NCI-H510A (cell line): ENCODE measurements around the gene HOXD3.

Experiments used
- DNase-seq: peaks from one replicate; lab custom pipeline; 2025; lab: John Stamatoyannopoulos, UW

The HOXD3 gene

GRCh38 chr2:176177580-176178037 is 20.5 kb downstream of the HOXD3 start:
- no peak for DNase-seq

DNA sequence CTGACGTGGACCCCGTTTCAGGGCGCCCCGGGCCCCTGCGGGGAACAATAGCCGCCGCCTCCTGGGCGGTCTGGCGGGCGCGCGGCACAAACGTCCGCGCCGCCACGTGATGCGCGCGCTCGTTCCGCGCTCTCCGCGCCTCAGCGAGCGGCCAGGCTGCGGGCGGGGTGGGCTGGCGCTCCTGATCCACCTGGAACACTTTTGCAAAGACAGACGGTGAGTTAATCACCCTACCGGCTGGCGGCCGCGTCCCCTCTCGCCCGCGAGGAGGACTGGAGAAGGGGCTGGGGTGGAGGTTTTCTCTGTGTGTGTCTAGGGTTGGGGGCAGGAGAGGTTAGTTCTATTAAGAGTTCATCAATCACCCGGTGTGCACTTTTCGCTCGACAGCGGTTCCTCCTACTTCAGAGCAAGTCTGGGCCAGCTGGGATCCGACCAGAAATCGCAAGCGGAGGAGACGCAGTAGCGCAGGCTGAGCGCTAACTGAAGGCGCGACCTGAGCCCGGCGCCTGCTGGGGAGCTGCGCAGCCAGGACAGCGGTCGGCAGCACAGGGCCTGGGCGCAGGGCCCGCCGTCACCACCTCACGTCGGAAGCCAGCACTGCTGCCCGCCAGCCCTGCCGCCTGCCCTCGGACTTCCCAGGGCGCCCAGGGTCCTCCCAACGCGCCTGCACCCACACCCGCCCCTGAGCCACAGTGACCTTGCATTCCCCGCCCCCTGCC is 21.1 kb downstream of the HOXD3 start:
- no peak for DNase-seq

GRCh38 chr2:176178757-176179295 is 21.7 kb downstream of the HOXD3 start:
- no peak for DNase-seq

DNA sequence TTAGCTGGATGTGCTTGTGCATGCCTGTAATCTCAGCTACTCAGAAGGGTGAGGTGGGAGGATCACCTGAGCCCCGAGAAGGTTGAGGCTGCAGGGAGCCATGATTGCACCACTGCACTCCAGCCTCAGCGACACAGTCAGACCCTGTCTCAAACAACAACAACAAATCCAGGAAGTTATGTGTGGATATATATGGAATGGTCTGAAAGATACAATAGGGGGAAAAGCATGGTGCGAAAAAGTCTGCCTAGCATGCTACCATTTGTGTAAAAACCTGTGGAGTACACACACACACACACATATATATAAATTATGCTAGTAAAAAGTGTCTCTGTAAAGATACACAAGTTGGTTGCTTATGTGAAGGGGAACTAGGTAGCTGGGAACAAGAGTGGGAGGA is 24.4 kb downstream of the HOXD3 start:
- DNase-seq = no peak

GRCh38 chr2:176182671-176183070 is 25.6 kb downstream of the HOXD3 start:
- DNase-seq = no peak

DNA sequence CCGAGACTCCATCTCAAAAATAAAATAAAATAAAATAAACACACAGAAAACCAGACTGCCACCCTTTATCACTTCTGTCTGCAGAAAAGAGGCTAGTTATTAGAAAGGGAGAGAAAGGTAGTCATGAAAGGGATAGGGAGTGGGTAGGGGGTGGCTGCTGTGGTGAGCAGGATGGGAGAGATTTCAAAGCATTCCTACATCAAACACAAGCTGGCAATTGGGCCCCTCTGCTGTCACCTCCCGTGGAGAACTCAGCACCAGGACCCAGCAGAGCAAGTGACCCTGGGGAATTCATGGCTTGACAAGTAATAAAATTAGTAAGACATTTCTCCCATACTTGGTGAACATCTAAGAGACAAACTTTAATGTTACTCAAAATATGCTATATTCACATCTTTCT is 27.6 kb downstream of the HOXD3 start:
- DNase-seq = no peak

DNA sequence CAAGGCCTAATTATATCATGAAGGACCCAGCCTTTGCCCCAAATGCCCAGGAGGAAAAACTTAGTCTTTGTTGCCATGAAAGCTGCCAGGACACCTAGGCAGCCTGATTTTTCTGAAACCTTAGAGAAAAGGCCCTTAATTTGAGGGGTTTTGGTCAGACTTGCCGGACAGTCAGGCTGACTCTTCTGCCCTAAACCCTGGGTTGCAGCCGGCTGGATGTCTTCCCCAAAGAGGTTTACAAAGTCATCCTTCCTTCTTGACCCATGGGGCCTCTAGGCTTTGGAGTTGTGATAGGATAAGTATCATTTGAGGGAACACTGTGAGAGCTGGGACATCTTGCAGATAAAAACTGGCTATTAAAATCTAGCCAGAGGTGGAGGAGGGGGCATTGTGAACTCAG is 28.9 kb downstream of the HOXD3 start:
- DNase-seq = no peak

- DNase-seq = no peak
Observed at GRCh38 chr2:176187200-176187898, 30.2 kb downstream of the HOXD3 start.

DNA sequence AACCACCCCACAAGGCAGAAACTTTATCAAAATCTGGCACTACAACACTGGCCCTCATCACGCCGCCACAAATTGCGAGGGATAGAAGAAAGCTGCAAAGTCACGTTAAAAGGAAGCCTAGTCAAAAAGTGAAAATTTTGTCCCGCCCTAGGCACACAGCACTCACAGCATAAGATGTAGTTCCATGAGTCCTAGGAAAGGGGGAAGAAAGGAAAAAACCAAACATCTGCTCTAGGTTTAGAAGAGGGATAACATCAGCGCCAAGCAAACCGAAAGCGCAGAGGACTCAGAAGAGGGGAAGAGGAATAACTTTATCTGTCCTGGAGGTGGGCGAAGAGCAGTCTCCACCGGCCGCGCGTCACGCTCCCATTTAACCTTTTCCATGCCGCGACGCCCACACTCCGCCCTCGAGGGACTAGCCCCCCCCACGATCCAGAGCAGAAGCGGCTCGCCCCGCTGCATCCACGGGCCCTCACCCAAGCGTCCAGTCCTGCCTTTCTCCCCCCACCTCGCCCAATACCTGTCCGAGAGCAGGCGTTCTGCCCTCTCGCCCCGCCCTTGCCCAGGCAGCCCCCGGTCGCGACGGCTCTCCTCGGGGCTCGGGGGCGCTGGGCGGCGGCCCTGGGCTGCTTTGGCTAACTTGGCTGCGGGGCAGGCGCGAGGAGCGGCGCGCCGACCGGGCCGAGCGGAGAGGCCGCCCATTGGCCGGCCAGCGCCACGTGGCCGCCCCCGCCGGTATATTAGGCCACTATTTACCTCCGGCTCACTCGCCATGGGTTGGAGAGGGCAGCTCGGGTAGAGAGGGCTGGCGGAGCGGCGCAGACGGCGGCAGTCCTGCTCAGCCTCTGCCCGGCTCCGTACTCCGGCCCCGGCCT is 31.0 kb downstream of the HOXD3 start, which contains the start of gene HOXD1:
Gene HOXD1 (plus strand): TSS at position 770 of the 875 bp plus-strand sequence. CDS start 134 bp downstream, outside the sequence.
- peak; percentile 71 for DNase-seq

- no peak for DNase-seq
Observed at GRCh38 chr2:176188774-176189680, 31.9 kb downstream of the HOXD3 start.

DNA sequence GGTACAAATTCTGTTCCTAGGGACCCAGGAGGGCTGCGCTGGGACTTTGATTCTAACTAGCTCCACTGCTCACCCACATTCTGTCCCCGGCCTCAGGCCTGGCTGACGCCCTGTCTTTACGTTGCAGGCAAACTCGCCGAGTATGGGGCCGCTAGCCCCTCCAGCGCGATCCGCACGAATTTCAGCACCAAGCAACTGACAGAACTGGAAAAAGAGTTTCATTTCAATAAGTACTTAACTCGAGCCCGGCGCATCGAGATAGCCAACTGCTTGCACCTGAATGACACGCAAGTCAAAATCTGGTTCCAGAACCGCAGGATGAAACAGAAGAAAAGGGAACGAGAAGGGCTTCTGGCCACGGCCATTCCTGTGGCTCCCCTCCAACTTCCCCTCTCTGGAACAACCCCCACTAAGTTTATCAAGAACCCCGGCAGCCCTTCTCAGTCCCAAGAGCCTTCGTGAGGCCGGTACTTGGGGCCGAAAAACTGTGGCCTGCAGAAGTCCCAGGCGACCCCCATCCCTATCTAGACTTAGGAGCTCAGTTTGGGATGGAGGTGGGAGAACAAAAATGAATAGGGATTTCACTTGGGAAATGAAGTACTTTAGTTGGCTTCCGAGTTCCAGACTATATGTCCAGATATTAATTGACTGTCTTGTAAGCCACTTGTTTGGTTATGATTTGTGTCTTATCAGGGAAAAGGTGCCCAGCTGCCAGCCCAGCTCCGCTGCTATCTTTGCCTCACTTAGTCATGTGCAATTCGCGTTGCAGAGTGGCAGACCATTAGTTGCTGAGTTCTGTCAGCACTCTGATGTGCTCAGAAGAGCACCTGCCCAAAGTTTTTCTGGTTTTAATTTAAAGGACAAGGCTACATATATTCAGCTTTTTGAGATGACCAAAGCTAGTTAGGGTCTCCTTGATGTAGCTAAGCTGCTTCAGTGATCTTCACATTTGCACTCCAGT is 32.9 kb downstream of the HOXD3 start:
- no peak for DNase-seq

DNA sequence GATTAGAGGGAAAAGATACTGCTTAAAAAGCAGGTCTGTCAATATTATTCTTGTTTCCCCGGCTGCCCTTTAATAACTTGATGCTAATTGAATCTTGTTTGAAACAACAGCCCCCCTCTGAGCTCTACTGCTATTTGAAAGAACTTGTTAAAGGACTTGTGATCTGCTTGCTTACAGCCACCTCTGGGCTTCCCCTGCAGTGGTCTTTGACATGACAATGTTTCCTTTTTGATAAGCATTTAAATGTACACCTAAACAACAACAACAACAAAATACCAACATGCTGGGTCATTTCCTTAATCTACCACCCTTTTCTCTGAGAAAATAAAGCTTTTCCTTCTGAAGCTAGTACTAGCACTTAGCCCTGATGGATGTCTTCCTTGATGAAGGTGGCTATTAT is 35.2 kb downstream of the HOXD3 start:
- no peak for DNase-seq

GRCh38 chr2:176193048-176193447 is 35.9 kb downstream of the HOXD3 start:
- DNase-seq = no peak

DNA sequence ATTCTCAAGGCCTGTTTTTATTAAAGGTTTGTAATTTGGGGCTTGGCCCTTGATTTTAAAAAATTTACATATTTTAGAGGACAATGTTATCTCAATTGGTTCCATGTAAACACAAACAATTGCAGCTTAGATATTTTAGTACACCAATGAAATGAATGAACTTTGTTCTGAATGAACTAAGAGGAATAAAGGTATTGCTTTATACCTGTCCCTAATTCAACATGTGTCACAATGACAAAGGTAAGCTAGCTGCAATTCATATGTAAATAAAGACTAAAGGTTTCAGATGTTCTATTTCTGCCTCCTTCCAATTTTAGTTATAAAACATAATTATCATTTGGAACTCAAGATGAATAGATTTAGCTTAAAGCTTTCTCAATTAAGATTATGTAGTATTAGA is 42.8 kb downstream of the HOXD3 start:
- no peak for DNase-seq

- DNase-seq = no peak
Observed at GRCh38 chr2:176200971-176201370, 43.9 kb downstream of the HOXD3 start.

DNA sequence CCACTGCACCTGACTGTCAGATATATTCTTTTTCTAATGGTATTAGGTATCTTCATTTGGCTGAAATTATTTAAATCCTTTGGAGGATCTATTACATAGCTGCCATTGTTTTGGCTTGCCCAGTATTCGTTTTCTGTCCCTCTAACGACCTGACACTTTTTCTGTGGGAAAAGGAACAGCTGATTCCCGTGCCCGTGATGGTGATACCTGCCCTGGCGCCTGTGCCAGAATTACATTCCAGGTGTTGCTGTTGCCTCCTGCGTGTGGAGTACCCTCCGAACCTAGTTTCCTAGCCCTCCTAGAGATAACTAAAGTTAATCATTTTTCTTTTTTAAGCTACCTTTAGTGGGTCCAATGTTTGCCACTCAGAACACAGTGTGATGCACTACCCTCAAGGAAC is 45.4 kb downstream of the HOXD3 start:
- DNase-seq = no peak

DNA sequence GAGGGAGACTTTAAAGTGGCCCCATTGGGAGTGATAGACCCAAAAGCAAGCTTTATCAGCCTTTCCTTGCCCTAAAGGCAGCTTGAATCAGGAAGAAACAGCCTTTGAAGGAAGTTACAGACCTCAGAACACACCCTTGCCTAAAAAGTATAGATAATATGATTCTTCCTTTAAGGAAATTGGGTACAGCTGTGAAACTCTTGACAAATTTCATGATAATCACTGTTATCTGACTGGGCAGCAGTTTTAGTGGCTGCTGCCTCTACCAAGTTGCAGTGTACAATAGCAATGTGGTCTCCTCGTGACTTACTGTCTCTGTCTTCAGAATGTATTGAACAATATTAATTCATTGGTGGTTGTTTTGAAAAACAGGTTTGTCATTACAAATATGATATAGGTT is 48.0 kb downstream of the HOXD3 start:
- DNase-seq = no peak

GRCh38 chr2:176206136-176206535 is 49.0 kb downstream of the HOXD3 start:
- DNase-seq = no peak

DNA sequence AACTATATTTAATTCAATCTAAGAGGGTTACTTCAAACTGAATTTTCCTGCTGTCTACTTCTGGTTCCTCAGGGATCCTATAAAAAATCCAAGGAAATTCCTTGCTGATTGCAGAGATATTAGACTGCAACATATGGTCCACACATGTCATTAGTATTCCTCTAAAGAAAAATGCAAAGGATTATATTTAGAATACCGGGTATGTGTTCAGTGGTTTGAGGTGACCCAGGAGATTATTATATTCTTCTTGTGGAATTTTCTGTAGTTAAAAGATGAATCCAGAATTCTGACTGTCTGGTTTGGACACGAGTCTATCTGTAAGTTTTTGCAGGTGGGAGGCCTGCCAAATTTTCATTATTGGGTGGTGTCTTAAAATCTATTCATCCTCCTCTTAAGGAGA is 49.6 kb downstream of the HOXD3 start:
- no peak for DNase-seq

DNA sequence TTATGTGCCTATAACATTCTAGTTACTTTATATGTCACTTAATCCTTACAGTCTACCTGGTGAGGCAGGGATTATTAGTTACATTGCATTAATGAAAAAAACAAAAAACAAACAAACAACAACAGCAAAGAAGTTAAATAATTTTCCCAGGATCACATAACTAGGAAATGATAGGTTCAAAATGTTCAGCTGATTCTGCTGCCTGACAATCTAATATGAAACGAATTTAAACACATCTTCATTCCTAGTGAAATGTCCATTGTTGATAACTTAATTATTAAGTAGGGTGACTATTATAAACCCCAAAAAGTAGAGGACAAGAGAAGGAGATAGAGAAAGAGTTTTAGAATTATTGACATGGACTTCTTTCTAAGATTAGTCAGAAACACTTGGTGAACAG is 54.0 kb downstream of the HOXD3 start:
- no peak for DNase-seq
